ENCODE data around the gene DDX24.

GRCh38 chr14:94123868-94124267 lies 42.9 kb upstream of the DDX24 start:
- TF ChIP-seq CTCF (IDR thresholded peaks at IDR 0.05; ENCODE audit: low read depth, low read length) (no peak), POLR2A (IDR thresholded peaks at IDR 0.05; ENCODE audit: extremely low read depth, insufficient read length) (no peak), MAX (IDR thresholded peaks at IDR 0.05; ENCODE audit: low read depth, low read length) (no peak), MYC (IDR thresholded peaks at IDR 0.05; ENCODE audit: low read depth, low read length) (no peak)
